GM19438 (cell line): ENCODE measurements around the gene FAM24B.
A peak's percentile ranks its signal among the peaks of the same experiment; 100 is the strongest.
"Not testable (repeated sequence)": the region's sequence is repeated elsewhere in the genome, so short reads cannot be mapped to it uniquely, and the experiment has no call there.

Source experiments
- ATAC-seq: cut with Tn5 transposase; IDR thresholded peaks from one replicate; pipeline ENCODE4 v1.9.1; 2021; ENCODE audit warnings: low read depth; ENCODE audit not compliant: unreplicated experiment

The FAM24B gene

GRCh38 chr10:122861711-122862161 lies 17.6 kb downstream of the FAM24B start:
- no peak for ATAC-seq

DNA sequence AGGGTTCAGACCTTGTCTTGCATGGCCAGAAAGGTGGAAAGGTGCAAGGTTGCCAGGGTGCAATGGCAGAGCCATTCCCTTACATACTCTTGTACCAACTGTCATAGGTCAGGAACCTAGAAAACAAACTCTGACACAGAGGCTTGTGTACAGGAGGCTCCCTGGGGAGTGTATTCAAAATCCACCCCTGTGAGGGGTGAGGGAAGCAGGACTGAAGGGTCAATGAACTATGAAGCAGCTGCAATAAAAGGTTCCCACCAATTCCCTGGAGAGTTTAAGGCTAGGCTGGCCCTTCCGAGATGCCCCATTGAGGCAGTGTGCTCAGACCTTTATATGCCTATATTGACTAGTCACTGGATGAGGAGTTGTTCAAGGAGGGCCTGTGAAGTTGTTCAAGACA lies 19.9 kb downstream of the FAM24B start:
- ATAC-seq, result no peak

DNA sequence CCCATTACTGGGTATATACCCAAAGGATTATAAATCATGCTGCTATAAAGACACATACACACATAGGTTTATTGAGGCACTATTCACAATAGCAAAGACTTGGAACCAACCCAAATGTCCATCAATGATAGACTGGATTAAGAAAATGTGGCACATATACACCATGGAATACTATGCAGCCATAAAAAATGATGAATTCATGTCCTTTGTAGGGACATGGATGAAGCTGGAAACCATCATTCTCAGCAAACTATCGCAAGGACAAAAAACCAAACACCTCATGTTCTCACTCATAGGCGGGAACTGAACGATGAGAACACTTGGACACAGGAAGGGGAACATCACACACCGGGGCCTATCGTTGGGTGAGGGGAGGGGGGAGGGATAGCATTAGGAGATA lies 21.3 kb downstream of the FAM24B start:
- not testable (repeated sequence) for ATAC-seq

DNA sequence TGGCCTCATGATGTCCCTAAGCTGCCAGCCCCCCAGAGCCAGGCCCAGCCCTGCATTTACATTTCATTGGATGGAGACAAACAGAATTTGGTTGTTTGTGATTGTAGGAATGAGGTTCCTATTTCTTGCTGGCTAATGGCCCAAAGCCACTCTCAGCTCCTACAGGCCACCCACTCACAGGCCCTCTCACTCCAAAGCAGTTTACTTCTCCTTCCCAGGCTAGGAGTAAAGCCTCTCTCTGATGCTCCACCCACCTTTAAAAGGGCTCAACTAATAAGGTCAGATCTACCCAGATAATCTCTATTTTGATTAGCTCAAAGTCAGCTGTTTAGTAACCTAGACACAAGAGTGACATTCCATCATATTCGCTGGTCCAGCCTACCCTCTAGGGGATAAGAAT lies 22.5 kb downstream of the FAM24B start:
- ATAC-seq, result no peak

DNA sequence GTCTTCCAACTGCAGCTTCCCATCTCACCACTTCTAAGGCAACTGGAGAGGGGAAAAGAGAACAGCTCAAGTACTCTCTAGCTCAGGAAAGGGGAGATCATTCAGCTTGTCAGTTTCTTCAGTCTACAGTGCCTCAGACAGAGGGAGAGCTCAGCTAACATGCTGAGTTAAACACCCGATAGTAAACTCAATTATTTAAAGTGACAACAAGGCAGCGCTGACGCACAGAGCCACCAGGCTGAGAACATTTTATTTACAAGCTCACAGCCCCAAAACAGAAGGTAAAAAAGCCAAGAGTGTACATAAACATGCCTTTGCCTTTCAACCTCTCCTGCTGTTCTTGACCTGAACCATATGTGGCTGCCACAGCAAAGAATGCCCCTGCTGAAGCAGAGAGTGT lies 23.6 kb downstream of the FAM24B start:
- no peak for ATAC-seq

DNA sequence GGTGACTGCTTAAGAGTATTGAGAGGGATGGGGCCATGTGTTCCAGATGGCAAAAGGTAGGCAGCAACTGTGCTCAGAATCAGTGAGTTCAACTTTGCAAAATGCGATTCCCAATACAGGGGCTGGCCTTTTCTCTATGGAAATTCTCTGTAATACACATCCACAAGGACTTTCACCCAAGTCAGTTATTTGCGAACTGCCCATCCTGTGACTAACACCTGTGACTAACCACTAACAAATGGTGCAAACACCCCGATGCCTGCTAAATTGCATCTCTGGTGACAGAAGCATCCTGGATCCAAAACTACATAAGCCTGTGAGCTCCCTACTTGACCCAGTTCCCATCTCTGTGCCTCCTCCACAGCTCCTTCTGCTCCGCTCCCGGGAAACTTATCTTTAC lies 24.7 kb downstream of the FAM24B start:
- ATAC-seq, result no peak

- ATAC-seq, result no peak
Measured at GRCh38 chr10:122853665-122854313, 25.6 kb downstream of the FAM24B start.

GRCh38 chr10:122852261-122852660 lies 27.1 kb downstream of the FAM24B start:
- no peak for ATAC-seq

- no peak for ATAC-seq
Measured at GRCh38 chr10:122850705-122851640, 28.4 kb downstream of the FAM24B start.

- ATAC-seq, result no peak
Measured at GRCh38 chr10:122849900-122850605, 29.3 kb downstream of the FAM24B start.

DNA sequence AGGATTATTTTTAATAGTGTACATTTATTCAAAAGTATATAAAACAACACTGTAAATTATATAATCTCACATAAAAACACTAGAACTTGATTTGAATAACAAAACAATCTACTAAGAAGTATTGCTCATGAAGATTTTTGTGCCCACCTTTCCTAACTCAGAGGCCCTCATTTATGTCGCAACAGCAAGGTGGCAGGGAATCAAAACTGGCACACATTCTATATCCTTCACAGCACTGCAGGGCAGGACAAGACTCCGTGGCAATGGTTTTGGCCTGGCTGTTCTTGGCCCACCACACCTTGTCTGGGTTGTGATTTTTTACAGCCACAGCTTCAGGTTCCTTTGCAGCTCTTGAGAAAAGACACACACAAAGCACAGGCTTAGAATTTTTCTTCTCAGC lies 30.3 kb downstream of the FAM24B start:
- ATAC-seq, result no peak

- peak; percentile 71 for ATAC-seq
Measured at GRCh38 chr10:122847782-122848604, 31.4 kb downstream of the FAM24B start.

- no peak for ATAC-seq
Measured at GRCh38 chr10:122845783-122846332, 33.5 kb downstream of the FAM24B start, which contains the start of gene CUZD1. Gene CUZD1 (minus strand): TSS chr10:122845857. CDS start chr10:122845843, 14 bp downstream.

GRCh38 chr10:122844146-122844545 lies 35.2 kb downstream of the FAM24B start:
- ATAC-seq, result no peak

DNA sequence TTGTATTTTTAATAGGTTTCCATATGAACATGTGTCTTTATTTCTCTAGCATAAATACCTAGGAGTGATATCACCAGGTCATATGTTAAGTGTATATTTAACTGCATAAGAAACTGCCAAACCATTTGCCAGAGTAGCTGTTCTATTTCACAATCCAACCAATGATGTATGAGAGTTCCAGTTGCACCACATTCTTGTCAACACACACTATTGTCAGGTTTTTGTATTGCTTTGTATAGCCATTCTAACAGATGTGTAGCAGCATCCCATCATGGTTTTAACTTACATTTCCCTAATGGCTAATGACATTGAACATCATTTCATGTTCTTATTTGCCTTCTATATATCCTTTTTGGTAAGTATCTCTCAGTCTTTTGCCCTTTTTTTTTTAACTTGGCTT lies 37.8 kb downstream of the FAM24B start:
- ATAC-seq, result no peak

- no peak for ATAC-seq
Measured at GRCh38 chr10:122839505-122839904, 39.9 kb downstream of the FAM24B start.

- ATAC-seq, result no peak
Measured at GRCh38 chr10:122838880-122839279, 40.5 kb downstream of the FAM24B start.

DNA sequence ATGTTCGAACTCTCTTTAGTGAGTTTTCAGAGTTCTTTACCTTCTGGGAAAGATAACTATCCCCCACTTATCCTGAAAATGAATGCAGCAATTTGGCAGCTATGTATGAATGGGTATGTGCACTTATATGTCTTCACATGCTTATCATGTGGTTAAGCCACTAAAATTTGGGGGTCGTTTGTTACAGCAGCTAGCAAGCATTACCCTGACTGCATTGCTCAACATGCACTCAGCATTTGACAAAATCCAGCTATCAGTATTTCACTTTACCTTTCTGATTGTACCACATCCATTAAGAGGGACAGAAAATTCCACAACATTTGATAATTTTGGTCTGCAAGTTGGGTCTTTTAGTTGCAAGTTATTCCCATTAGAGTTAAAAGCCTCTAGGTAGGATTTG lies 43.5 kb downstream of the FAM24B start:
- no peak for ATAC-seq

GRCh38 chr10:122830965-122831353 lies 48.4 kb downstream of the FAM24B start:
- ATAC-seq, result no peak
